ENCODE measurements around the gene GMDS.

The GMDS gene

DNA sequence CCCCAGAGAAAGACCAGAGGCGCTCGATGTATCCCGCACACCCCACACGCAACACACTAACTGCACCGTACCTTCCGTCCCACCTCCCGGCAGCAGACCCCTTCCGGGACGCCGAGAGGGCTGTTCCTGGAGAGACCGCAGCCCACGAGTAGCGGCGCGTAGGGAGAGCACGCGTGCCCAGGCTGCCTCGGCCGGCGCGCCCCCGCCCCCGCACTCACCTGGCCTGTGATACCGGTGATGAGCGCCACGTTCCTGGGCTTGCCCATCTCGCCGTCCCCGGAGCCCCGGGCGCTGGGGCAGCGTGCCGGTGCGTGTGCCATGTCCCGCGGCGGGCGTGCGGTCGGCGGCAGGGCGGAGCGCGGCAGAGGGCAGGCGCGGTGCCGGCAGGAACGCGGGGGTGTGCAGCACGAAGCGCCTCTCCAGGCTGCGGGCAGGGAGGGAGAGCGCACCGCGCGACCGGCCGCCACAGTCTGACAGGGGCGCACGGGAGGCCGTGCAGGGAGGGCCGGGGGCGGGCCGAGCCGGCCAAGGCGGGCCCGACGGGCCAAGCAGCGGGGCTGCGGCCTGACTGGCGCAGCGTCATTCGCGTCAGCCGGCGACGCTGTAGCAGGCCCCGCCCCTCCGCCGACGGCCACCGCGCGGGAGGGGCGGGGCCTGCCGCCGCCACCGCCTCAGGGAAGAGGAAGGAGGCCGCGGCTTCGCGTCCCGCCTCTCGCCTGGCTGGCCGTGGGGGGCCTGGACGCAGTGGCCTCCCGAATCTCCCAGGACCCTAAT, at the start of gene GMDS:
TSS of gene GMDS (minus strand) at position 503 of the 774 bp plus-strand sequence.
- DNase-seq (ENCODE audit: extremely low read depth, low read depth): peak; percentile 76
- TF ChIP-seq, protein P1, sequence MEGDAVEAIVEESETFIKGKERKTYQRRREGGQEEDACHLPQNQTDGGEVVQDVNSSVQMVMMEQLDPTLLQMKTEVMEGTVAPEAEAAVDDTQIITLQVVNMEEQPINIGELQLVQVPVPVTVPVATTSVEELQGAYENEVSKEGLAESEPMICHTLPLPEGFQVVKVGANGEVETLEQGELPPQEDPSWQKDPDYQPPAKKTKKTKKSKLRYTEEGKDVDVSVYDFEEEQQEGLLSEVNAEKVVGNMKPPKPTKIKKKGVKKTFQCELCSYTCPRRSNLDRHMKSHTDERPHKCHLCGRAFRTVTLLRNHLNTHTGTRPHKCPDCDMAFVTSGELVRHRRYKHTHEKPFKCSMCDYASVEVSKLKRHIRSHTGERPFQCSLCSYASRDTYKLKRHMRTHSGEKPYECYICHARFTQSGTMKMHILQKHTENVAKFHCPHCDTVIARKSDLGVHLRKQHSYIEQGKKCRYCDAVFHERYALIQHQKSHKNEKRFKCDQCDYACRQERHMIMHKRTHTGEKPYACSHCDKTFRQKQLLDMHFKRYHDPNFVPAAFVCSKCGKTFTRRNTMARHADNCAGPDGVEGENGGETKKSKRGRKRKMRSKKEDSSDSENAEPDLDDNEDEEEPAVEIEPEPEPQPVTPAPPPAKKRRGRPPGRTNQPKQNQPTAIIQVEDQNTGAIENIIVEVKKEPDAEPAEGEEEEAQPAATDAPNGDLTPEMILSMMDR (IDR thresholded peaks at IDR 0.05; ENCODE audit: low read depth, low read length): no peak

GRCh38 chr6:2285510-2285909, 40.1 kb upstream of the GMDS start:
- TF ChIP-seq, protein P1 (IDR thresholded peaks at IDR 0.05; ENCODE audit: low read depth, low read length): no peak
- DNase-seq (ENCODE audit: extremely low read depth, low read depth): no peak

GRCh38 chr6:2275892-2276242, 30.5 kb upstream of the GMDS start:
- TF ChIP-seq, protein P1 (IDR thresholded peaks at IDR 0.05; ENCODE audit: low read depth, low read length): no peak
- DNase-seq (ENCODE audit: extremely low read depth, low read depth): no peak

GRCh38 chr6:2274981-2275891, 29.8 kb upstream of the GMDS start:
- no peak for DNase-seq (ENCODE audit: extremely low read depth, low read depth)
- TF ChIP-seq, protein P1 (IDR thresholded peaks at IDR 0.05; ENCODE audit: low read depth, low read length): no peak

GRCh38 chr6:2272696-2273095, 27.3 kb upstream of the GMDS start:
- no peak for DNase-seq (ENCODE audit: extremely low read depth, low read depth)
- TF ChIP-seq, protein P1 (IDR thresholded peaks at IDR 0.05; ENCODE audit: low read depth, low read length): no peak

DNA sequence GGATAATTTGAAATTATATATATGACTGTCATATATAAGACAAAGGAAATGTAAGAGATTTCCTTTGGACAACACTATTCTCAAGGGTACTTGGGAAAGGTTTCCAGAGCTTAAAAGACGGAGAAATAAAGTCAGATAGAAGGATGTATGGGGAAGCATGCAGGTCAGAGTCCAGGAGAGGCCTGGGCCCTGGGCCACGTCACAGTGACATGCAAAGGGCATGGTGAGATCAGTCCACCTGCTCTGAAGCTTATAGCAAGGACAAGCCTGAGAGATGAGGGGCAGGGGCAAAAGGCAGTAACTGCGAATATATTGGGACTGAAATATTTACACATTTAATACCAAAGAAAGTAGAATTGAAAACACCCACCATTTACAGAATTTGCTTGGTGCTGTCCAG, 24.6 kb upstream of the GMDS start:
- TF ChIP-seq, protein P1 (IDR thresholded peaks at IDR 0.05; ENCODE audit: low read depth, low read length): no peak
- DNase-seq (ENCODE audit: extremely low read depth, low read depth): no peak

GRCh38 chr6:2266841-2267240, 21.4 kb upstream of the GMDS start:
- TF ChIP-seq, protein P1 (IDR thresholded peaks at IDR 0.05; ENCODE audit: low read depth, low read length): no peak
- DNase-seq (ENCODE audit: extremely low read depth, low read depth): no peak

Measured in AG09319 (cell line).